HepG2 (cell line): ENCODE results near the gene METTL16. TPM values are rescaled to one million over a fixed set of nuclear protein-coding genes. Genes with fewer than 3 reads are reported as not detected.

Experiments used
- BATF2 ChIP-seq: sonication (generic); formaldehyde crosslinking; IDR thresholded peaks from 2 replicates; pipeline ENCODE4 v1.8.0; 2022; ENCODE audit warnings: mild to moderate bottlenecking, missing genetic modification reagents, moderate library complexity
- E2F5 ChIP-seq: sonication (generic); formaldehyde crosslinking; conservative IDR thresholded peaks from 2 replicates; pipeline ENCODE4 v1.4.0; 2020; ENCODE audit warnings: missing genetic modification reagents
- ELF3 ChIP-seq: IDR thresholded peaks from 2 replicates; pipeline ENCODE4 v1.6.1; 2016; ENCODE audit warnings: missing genetic modification reagents, missing compliant biosample characterization
- GTF2F1 ChIP-seq: fragments of 150-350 bp; IDR thresholded peaks from 2 replicates; pipeline ENCODE4 v1.6.1; 2014; ENCODE audit warnings: low read length
- HES4 ChIP-seq: sonication (generic); formaldehyde crosslinking; IDR thresholded peaks from 2 replicates; pipeline ENCODE4 v1.9.0; 2021; ENCODE audit warnings: mild to moderate bottlenecking, missing genetic modification reagents, borderline replicate concordance
- HNF4A ChIP-seq: sonication (generic); formaldehyde crosslinking; IDR thresholded peaks from 2 replicates; pipeline ENCODE4 v1.4.0; 2020; ENCODE audit warnings: missing genetic modification reagents
- MIXL1 ChIP-seq: IDR thresholded peaks from 2 replicates; pipeline ENCODE4 v1.6.1; 2016
- MYC ChIP-seq: sonication (generic); formaldehyde crosslinking; IDR thresholded peaks from 2 replicates; pipeline ENCODE4 v1.9.0; 2021; ENCODE audit warnings: missing genetic modification reagents, borderline replicate concordance
- RARA ChIP-seq: IDR thresholded peaks from 2 replicates; pipeline ENCODE4 v1.6.1; 2016; ENCODE audit warnings: missing genetic modification reagents, missing compliant biosample characterization
- RFXAP ChIP-seq: sonication (generic); formaldehyde crosslinking; IDR thresholded peaks from 2 replicates; pipeline ENCODE4 v1.4.0; 2020; ENCODE audit warnings: missing genetic modification reagents, borderline replicate concordance
- TCF7L2 ChIP-seq: IDR thresholded peaks from 2 replicates; pipeline ENCODE4 v1.6.1; 2011; ENCODE audit warnings: mild to moderate bottlenecking, low read depth, low read length, moderate library complexity
- THRA ChIP-seq: sonication (generic); formaldehyde crosslinking; IDR thresholded peaks from 2 replicates; pipeline ENCODE4 v1.4.0; 2020; ENCODE audit warnings: missing genetic modification reagents, borderline replicate concordance
- ZBTB14 ChIP-seq: sonication (generic); formaldehyde crosslinking; IDR thresholded peaks from 2 replicates; pipeline ENCODE4 v1.4.0; 2020; ENCODE audit warnings: missing genetic modification reagents
- ZMAT5 ChIP-seq: sonication (generic); formaldehyde crosslinking; IDR thresholded peaks from 2 replicates; pipeline ENCODE4 v1.5.0; 2020; ENCODE audit warnings: mild to moderate bottlenecking, low read depth, missing genetic modification reagents, borderline replicate concordance
- ZNF34 ChIP-seq: sonication (generic); formaldehyde crosslinking; IDR thresholded peaks from 2 replicates; pipeline ENCODE4 v1.4.0; 2020; ENCODE audit warnings: mild to moderate bottlenecking, missing genetic modification reagents, borderline replicate concordance
- ZNF503 ChIP-seq: sonication (generic); formaldehyde crosslinking; IDR thresholded peaks from 2 replicates; pipeline ENCODE4 v1.4.0; 2020; ENCODE audit warnings: missing genetic modification reagents
- ZNF564 ChIP-seq: sonication (generic); formaldehyde crosslinking; IDR thresholded peaks from 2 replicates; pipeline ENCODE4 v1.8.1; 2023; ENCODE audit warnings: mild to moderate bottlenecking, missing genetic modification reagents
- ZSCAN25 ChIP-seq: sonication (generic); formaldehyde crosslinking; IDR thresholded peaks from 2 replicates; pipeline ENCODE4 v1.8.0; 2022; ENCODE audit warnings: mild to moderate bottlenecking, missing genetic modification reagents
- ZXDC ChIP-seq: sonication (generic); formaldehyde crosslinking; IDR thresholded peaks from 2 replicates; pipeline ENCODE4 v1.5.0; 2020; ENCODE audit warnings: mild to moderate bottlenecking, missing genetic modification reagents
- polyA plus RNA-seq, 8 experiments: library from polyadenylated mRNA; depleted of rRNA in 3 of 8; stranded (reverse) in 7 of 8; unstranded in 1 of 8; fragments of >200 nt; fragmentation: Illumina TruSeq in 4 of 8; extraction: Trizol in 4 of 8; gene quantifications; 2 replicates each; pipeline versions ENCODE4 v1.2.1 to v1.2.3, GENCODE V29; 2011 to 2016; ENCODE audit warnings: low read depth in 4 of 8, missing spikeins in 1 of 8, mixed read lengths in 1 of 8; ENCODE audit not compliant: insufficient read depth in 1 of 8
- total RNA-seq, 5 experiments: library from RNA; depleted of rRNA; stranded (reverse); fragments of >200 nt; fragmentation: Illumina TruSeq; extraction: Trizol; gene quantifications; 2 replicates each; pipeline ENCODE4 v1.2.3, GENCODE V29; 2016; ENCODE audit warnings: low read depth in 1 of 5

Gene METTL16
- total and polyA plus RNA-seq, 2 of the 13 experiments (the other 11 are each of a cell fraction or from before 2014, with no cell fraction given): 11.6 to 18.5 TPM

GRCh38 chr17:2392252-2393173, 119.2 kb downstream of the METTL16 start (continued):
- TF ChIP-seq ZXDC (CRISPR knock-in tag) (0 out of 2 replicates have a peak, but pooled peaks have one; percentile 45), ZSCAN25 (CRISPR knock-in tag) (no peak), ZNF564 (CRISPR knock-in tag) (no peak; the same call in 1 of the 2 replicates), ZBTB14 (peak; percentile 49; the same call in 1 of the 2 replicates), ZNF34 (CRISPR knock-in tag) (no peak), E2F5 (CRISPR knock-in tag) (no peak), ELF3 (peak; percentile 39; the same call in 1 of the 2 replicates), ZNF503 (CRISPR knock-in tag) (peak; percentile 42; the same call in 1 of the 2 replicates), HES4 (CRISPR knock-in tag) (no peak), BATF2 (CRISPR knock-in tag) (no peak), RFXAP (CRISPR knock-in tag) (peak; percentile 51; the same call in 1 of the 2 replicates), ZMAT5 (no peak), MYC (CRISPR knock-in tag) (peak; percentile 69), GTF2F1 (no peak), RARA (CRISPR knock-in tag) (peak; percentile 84), THRA (peak; percentile 36; the same call in 1 of the 2 replicates), MIXL1 (no peak), TCF7L2 (no peak), HNF4A (CRISPR knock-in tag) (no peak)
